Right lobe of liver (tissue), 4 donors: Measurements from ENCODE around the gene FOSB.

Source experiments
- POLR2A ChIP-seq: fragments of 450-650 bp; IDR thresholded peaks from one replicate; pipeline ENCODE4 v1.6.1; 2017; ENCODE audit warnings: antibody characterized with exemption, mild to moderate bottlenecking
- TF ChIP-seq, protein P1 (sequence below), 4 donors: fragments of 200-600 bp in 3 of 4; fragments of 450-650 bp in 1 of 4; IDR thresholded peaks; one replicate each; pipeline versions ENCODE4 v1.5.1 to v1.8.0; 2016 to 2022; ENCODE audit warnings: antibody characterized with exemption in 4 of 4, mild to moderate bottlenecking in 2 of 4
- donor health status: DM: no; HTN: no; CAD: no.
- donor health status: DM: no; HTN: no; CAD: no.
- donor health status: DM: no; HTN: yes; CAD: no.

- no peak for TF ChIP-seq POLR2A
- TF ChIP-seq, protein P1, sequence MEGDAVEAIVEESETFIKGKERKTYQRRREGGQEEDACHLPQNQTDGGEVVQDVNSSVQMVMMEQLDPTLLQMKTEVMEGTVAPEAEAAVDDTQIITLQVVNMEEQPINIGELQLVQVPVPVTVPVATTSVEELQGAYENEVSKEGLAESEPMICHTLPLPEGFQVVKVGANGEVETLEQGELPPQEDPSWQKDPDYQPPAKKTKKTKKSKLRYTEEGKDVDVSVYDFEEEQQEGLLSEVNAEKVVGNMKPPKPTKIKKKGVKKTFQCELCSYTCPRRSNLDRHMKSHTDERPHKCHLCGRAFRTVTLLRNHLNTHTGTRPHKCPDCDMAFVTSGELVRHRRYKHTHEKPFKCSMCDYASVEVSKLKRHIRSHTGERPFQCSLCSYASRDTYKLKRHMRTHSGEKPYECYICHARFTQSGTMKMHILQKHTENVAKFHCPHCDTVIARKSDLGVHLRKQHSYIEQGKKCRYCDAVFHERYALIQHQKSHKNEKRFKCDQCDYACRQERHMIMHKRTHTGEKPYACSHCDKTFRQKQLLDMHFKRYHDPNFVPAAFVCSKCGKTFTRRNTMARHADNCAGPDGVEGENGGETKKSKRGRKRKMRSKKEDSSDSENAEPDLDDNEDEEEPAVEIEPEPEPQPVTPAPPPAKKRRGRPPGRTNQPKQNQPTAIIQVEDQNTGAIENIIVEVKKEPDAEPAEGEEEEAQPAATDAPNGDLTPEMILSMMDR (IDR thresholded peaks at IDR 0.05): no peak
Observed at GRCh38 chr19:45446944-45447343, 20.9 kb upstream of the FOSB start.
